Activated T-cell treated with anti-CD3 and anti-CD28 coated beads, Interleukin-2, amount 50 U/mL, for 24 hours (primary cell): ENCODE results near the gene SPEM1.
"Not testable (repeated sequence)": the region's sequence is repeated elsewhere in the genome, so short reads cannot be mapped to it uniquely, and the experiment has no call there.

Experiments
- DNase-seq: peaks from one replicate; pipeline ENCODE4 v3.0.0-alpha.2; 2020
- H3K27ac Mint-ChIP-seq: 2 replicates; pipeline ENCODE4 v1.8.0; 2020; ENCODE audit warnings: mild to moderate bottlenecking, mixed read lengths
- H3K27me3 Mint-ChIP-seq: 2 replicates; pipeline ENCODE4 v1.8.0; 2020; ENCODE audit warnings: mixed read lengths
- H3K36me3 Mint-ChIP-seq: 2 replicates; pipeline ENCODE4 v1.8.0; 2020; ENCODE audit warnings: low read depth, mixed read lengths
- H3K4me1 Mint-ChIP-seq: 2 replicates; pipeline ENCODE4 v1.8.0; 2020; ENCODE audit warnings: low read depth, mixed read lengths
- H3K4me3 Mint-ChIP-seq: 2 replicates; pipeline ENCODE4 v1.8.0; 2020; ENCODE audit warnings: mild to moderate bottlenecking, moderate library complexity, mixed read lengths
- H3K9me3 Mint-ChIP-seq: 2 replicates; pipeline ENCODE4 v1.8.0; 2020; ENCODE audit warnings: mixed read lengths

The SPEM1 gene

DNA sequence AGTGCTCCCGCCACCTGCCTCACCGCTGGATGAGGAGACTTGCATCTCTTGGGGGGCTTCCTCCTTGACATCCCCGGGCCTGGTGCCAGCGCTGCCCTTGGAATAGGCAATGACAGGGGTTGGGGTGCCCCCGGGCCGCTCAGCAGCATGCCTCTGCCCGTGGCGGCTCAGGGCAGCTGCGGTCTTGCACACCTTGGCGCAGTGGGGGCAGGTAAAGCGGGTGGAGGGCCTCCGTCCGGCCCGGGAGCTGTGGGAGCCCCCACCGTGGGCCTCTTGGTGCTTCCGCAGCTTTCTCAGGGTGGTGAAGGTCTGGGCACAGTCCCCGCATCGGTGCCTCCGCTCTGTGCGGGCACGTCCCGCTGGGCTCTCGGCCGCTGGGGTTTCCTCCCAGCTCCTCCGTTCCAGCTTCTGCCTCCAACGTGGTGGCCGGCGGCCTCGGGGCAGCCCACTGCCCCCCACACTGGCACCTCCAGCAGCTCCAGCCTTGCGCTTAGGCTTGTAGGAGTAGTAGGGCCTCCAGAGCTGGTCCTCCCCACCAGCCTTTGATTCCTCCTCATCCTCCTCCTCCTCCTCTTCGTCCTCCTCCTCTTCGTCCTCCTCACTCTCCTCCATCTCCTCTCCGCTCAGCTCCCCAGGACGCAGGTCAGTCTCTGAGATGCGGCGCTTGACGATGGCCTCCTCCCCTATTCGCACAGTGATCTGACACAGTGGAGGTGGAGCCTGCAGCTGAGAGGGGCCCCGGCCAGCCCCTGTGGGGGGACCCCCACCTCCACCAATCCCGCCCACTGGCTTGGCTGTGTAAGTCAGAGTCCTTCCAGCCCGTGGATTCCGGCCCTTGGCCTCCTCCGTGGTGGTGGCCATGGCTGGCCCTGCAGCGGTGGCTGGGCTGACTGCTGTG lies 42.6 kb downstream of the SPEM1 start:
- H3K4me1 Mint-ChIP-seq = peaks cover 13% of the 10 kb centered on the region
- H3K27me3 Mint-ChIP-seq = no peaks in the 10 kb centered on the region
- H3K4me3 Mint-ChIP-seq = no peak overlapping the region
- no peaks in the 10 kb centered on the region for H3K9me3 Mint-ChIP-seq
- DNase-seq = no peak
- no peak overlapping the region for H3K27ac Mint-ChIP-seq
- peaks cover 43% of the 10 kb centered on the region for H3K36me3 Mint-ChIP-seq

DNA sequence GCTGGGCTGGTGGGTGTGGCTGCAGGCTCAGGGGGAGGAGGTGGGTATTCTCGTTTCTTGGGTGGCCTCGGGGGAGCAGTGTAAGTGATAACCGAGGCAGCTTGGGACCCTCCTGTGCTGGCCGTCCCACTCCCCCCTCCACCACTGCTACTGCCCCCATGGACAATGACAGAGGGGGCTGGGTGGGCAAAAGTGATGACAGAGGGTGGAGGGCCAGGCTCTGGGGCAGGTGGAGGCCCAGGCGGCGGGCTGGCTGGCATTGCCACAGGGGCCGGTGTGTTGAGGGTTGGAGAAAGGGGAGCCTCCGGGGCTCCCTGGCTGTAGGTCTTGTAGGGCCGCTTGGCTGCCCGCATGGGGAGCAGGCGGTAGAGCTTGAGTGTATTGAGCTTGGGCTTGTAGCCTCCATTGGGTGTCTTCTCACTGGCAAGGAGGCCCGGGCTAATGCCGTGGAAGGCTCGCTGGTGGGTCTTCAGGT lies 43.3 kb downstream of the SPEM1 start:
- Mint-ChIP-seq H3K27ac (no peak overlapping the region), H3K9me3 (no peaks in the 10 kb centered on the region), H3K36me3 (peaks cover 43% of the 10 kb centered on the region), H3K4me3 (no peak overlapping the region), H3K4me1 (peaks cover 17% of the 10 kb centered on the region), H3K27me3 (no peaks in the 10 kb centered on the region)
- DNase-seq = no peak

DNA sequence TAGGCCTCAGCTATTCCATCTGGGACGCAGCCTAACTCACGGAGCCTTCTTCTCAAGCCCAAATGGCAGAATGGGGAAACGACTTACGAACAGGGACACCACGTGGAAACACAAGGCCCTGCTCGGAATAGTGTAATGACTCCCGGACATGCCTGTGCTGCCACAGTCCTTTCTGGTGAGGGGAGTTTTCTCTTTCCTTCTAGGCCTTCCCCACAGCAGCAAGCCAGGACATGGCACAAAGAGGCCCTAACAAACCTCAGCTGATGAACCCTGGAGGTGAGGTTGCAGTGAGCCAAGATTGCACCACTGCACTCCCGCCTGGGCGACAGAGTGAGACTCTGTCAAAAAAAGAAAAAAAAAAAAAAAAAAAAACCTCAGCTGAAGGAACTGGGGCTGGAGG lies 44.0 kb downstream of the SPEM1 start:
- peaks cover 21% of the 10 kb centered on the region for H3K4me1 Mint-ChIP-seq
- no peaks in the 10 kb centered on the region for H3K27me3 Mint-ChIP-seq
- no peaks in the 10 kb centered on the region for H3K9me3 Mint-ChIP-seq
- H3K27ac Mint-ChIP-seq = no peak overlapping the region
- H3K4me3 Mint-ChIP-seq = no peak overlapping the region
- DNase-seq = no peak
- H3K36me3 Mint-ChIP-seq = peaks cover 46% of the 10 kb centered on the region

DNA sequence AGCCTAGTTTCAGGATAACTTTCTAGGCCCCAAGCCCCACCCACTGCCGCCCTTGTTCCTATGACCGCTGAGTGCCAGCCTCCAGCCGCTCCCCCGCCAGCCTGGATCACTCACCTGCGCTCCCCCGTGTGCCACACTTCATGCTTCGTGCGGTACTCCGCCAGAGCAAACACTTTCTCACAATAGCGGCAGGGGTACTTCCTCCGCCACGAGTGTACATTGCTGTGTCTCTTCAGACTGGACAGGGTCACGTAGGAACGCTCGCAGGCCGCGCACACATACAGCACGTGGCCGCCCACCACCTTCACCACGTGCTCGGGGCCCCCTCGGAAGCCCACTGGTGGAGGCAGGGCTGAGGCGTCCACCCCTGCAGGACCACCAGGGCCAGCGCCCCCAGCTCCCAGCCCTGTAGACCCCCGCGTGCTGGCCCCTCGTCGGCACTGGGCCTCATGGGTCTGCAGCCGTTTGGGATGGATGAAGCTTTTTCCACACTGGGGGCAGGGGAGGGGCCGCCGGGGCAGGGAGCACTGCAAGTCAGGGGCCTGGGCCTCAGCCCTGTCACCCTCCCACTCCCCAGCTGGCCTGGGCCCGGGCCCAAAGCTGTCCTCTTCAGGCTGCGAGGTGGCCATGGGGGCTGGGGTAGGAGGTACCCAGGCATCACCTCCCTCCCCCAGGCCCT lies 45.6 kb downstream of the SPEM1 start:
- no peak overlapping the region for H3K4me3 Mint-ChIP-seq
- DNase-seq = no peak
- peaks cover 19% of the 10 kb centered on the region for H3K4me1 Mint-ChIP-seq
- H3K36me3 Mint-ChIP-seq = peaks cover 44% of the 10 kb centered on the region
- H3K27ac Mint-ChIP-seq = no peak overlapping the region
- H3K9me3 Mint-ChIP-seq = no peaks in the 10 kb centered on the region
- H3K27me3 Mint-ChIP-seq = no peaks in the 10 kb centered on the region

DNA sequence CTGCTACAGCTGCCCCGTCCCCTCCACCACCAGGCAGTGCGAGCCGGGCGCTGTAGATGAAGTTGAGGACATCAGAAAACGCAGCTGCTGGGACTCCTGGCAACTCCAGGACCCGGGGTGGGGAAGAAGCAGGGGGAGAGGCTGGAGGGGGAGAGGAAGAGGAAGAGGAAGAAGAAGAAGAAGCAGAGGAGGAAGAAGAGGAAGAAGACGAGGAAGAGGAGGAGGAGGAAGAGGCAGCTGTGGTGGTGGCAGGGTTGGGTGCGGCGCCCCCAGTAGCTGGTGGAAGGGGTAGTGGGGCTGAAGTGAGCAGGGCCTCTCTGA lies 46.2 kb downstream of the SPEM1 start:
- DNase-seq = no peak
- no peaks in the 10 kb centered on the region for H3K9me3 Mint-ChIP-seq
- H3K4me3 Mint-ChIP-seq = no peak overlapping the region

DNA sequence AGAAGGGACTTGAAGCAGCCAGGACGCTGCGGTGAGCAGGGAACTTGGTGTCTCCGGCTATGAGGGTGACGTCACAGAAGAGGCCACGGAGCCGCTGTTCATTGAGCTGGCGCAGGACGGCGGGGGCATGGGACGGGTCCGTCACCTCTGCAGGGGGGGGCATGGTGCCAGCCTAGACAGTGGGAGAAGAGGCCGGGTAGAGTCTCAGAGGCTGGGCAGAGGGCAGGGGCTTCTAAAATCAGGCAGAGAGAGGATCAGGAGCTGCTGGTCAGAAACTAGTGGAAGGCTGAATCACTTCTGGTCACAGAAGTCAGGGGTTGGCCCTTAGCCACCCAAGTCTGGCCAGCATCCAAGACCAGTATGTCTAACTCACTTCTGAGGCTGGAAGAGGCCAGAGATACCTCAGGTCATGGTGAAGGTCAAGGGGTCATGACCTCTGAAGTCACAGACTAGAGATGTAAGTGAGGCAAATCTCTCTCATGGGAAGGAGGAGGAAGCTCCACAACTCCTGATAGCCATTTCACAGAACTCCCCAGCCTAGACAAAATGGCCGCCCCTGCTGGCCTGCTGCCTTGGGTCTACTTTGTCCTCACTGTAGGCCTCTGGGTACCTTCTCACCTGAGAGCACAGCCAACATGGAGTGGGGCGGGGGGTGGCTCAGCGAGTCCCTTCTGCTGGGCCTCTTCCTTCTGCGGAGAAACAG lies 46.7 kb downstream of the SPEM1 start:
- Mint-ChIP-seq H3K36me3 (peaks cover 37% of the 10 kb centered on the region), H3K27ac (peak overlapping the region; percentile 76), H3K4me1 (peaks cover 26% of the 10 kb centered on the region), H3K9me3 (no peaks in the 10 kb centered on the region), H3K27me3 (no peaks in the 10 kb centered on the region), H3K4me3 (no peak overlapping the region)
- no peak for DNase-seq

More for the DNA sequence above, 46.2 kb downstream of the SPEM1 start:
- Mint-ChIP-seq H3K27me3 (no peaks in the 10 kb centered on the region), H3K4me1 (peaks cover 21% of the 10 kb centered on the region), H3K27ac (peak overlapping the region; percentile 76), H3K36me3 (peaks cover 38% of the 10 kb centered on the region)

DNA sequence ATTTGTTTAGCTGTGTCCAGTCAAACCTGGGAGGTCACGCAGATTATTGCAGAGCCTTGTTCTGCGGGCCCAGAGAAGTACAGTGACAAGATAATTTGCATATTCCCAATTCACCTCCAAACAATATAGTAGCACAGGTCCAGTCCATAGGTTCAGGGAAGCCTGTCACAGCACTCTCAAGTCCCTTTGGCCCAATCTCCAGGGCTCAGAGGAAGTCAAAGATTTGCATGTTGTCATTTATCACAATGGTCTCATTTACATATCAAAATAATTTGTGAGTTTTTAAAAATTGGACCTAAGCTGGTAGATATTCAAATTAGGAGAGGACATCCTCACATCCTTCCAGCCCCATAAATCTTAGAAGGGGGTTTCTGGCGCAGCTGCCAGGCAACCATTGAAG lies 47.4 kb downstream of the SPEM1 start:
- Mint-ChIP-seq H3K27me3 (no peaks in the 10 kb centered on the region), H3K9me3 (no peaks in the 10 kb centered on the region), H3K36me3 (peaks cover 34% of the 10 kb centered on the region), H3K4me1 (peaks cover 31% of the 10 kb centered on the region), H3K4me3 (no peak overlapping the region), H3K27ac (peak overlapping the region; percentile 76)
- no peak for DNase-seq

DNA sequence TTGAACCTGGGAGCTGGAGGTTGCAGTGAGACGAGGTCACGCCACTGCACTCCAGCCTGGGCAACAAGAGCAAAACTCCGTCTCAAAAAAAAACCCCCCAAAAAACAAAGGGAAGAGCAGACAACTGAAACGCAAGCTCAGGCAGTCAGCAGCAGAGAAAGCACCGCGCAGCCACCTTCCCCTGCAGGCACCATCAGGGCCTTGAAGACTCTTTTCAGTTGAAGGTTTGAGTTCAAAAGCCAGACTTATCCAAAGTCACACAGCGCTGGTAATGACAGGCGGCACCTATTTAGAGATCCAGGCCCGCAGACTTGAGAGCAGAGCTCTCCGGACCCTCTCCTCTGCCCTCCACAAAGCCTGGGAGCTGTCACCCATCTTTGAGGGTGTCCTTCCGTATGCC lies 48.2 kb downstream of the SPEM1 start:
- Mint-ChIP-seq H3K9me3 (no peaks in the 10 kb centered on the region), H3K36me3 (peaks cover 30% of the 10 kb centered on the region), H3K27me3 (no peaks in the 10 kb centered on the region), H3K4me1 (peaks cover 34% of the 10 kb centered on the region), H3K4me3 (no peak overlapping the region), H3K27ac (peak overlapping the region; percentile 27)
- DNase-seq = no peak

DNA sequence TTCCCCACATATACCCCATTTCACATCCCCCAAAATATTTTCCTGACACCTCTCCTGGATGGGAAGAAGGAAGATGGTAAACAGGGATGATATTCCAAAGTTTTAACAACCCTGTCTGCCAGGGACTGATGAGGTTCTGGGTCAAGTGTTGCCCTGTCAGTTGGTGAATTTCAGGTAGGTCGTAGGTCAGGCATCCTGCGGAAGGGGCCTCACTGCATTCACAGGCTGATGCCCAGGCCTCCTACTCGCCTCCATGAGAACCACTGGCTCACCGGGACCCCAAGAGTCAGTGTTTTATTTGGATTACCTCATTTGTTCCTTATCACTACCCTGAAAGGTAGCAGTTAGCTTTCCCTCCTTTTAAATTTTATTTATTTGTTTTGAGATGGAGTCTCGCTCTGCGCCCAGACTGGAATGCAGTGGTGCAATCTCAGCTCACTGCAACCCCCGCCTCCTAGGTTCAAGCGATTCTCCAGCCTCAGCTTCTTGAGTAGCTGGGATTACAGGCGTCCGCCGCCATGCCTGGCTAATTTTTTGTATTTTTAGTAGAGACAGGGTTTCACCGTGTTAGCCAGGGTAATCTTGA lies 48.8 kb downstream of the SPEM1 start:
- peak overlapping the region; percentile 27 for H3K27ac Mint-ChIP-seq
- H3K4me3 Mint-ChIP-seq = no peak overlapping the region
- H3K27me3 Mint-ChIP-seq = no peaks in the 10 kb centered on the region
- peaks cover 36% of the 10 kb centered on the region for H3K4me1 Mint-ChIP-seq
- H3K9me3 Mint-ChIP-seq = no peaks in the 10 kb centered on the region
- DNase-seq = no peak
- H3K36me3 Mint-ChIP-seq = peaks cover 24% of the 10 kb centered on the region

DNA sequence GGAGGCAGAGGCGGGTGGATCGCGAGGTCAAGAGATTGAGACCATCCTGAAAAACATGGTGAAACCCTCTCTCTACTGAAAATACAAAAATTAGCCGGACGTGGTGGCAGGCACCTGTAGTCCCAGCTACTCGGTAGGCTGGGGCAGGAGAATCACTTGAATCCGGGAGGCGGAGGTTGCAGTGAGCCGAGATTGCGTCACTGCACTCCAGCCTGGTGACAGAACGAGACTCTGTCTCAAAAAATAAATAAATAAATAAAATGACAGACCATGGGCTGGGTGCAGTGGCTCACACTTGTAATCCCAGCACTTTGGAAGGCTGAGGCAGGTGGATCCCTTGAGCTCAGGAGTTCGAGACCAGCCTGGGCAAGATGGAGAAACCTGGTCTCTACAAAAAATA lies 49.7 kb downstream of the SPEM1 start:
- H3K4me1 Mint-ChIP-seq = peaks cover 41% of the 10 kb centered on the region
- not testable (repeated sequence) for H3K9me3 Mint-ChIP-seq, H3K4me3 Mint-ChIP-seq, H3K27me3 Mint-ChIP-seq, H3K27ac Mint-ChIP-seq, DNase-seq
- peaks cover 22% of the 10 kb centered on the region for H3K36me3 Mint-ChIP-seq

DNA sequence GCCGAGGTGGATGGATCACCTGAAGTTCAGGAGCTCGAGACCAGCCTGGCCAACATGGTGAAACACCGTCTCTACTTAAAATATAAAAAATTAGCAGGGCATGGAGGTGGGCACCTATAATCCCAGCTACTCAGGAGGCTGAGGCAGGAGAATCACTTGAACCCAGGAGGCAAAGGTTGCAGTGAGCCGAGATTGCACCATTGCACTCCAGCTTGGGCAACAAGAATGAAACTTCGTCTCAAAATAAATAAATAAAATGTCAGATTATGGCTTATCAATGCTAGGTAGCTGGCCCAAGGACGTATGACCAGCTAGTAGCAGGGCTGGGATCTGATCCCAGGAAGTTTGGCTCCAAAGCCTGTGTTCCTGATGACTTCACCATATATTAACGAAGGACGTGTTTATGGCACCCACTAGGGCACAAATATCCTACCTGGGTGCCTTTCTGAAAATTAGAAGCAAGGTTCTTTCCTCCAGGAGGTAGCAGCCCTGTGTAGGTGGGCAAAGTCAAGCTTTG lies 50.4 kb downstream of the SPEM1 start:
- H3K9me3 Mint-ChIP-seq, H3K27me3 Mint-ChIP-seq, H3K4me3 Mint-ChIP-seq, DNase-seq: not testable (repeated sequence)
- Mint-ChIP-seq H3K36me3 (peaks cover 20% of the 10 kb centered on the region), H3K4me1 (peaks cover 44% of the 10 kb centered on the region), H3K27ac (peak overlapping the region; percentile 29)
